Uterus (tissue), 4 donors: ENCODE results near the gene SELL. TPM values are rescaled to one million over a fixed set of nuclear protein-coding genes. Genes with fewer than 3 reads are reported as not detected.

ENCODE experiments used
- DNase-seq, 2 donors: peaks; one replicate each; pipeline ENCODE4 v3.0.0-alpha.2; 2019 to 2020
- H3K27ac ChIP-seq, 2 donors: fragments of 200-600 bp; sonication (generic); 1 replicate in 1 of 2; 2 replicates in 1 of 2; pipeline ENCODE4 v1.5.1; 2016 to 2018
- H3K27me3 ChIP-seq, 2 donors: fragments of 200-600 bp; sonication (generic); one replicate each; pipeline ENCODE4 v1.5.1; 2018 to 2019; ENCODE audit warnings: control low read depth in 1 of 2
- H3K36me3 ChIP-seq, 2 donors: fragments of 200-600 bp; sonication (generic); one replicate each; pipeline ENCODE4 v1.5.1; 2019; ENCODE audit warnings: control low read depth in 1 of 2
- H3K4me1 ChIP-seq, 2 donors: fragments of 200-600 bp; sonication (generic); one replicate each; pipeline ENCODE4 v1.5.1; 2018 to 2019; ENCODE audit warnings: control low read depth in 1 of 2
- H3K4me3 ChIP-seq, 2 donors: fragments of 200-600 bp; sonication (generic); 1 replicate in 1 of 2; 2 replicates in 1 of 2; pipeline ENCODE4 v1.5.1; 2018 to 2019; ENCODE audit warnings: mild to moderate bottlenecking in 1 of 2
- H3K9me3 ChIP-seq, 2 donors: fragments of 200-600 bp; sonication (generic); one replicate each; pipeline ENCODE4 v1.5.1; 2019; ENCODE audit warnings: control low read depth in 1 of 2
- CTCF ChIP-seq, 4 experiments: fragments of 200-600 bp in 2 of 4; fragments of 450-650 bp in 2 of 4; sonication (generic) in 2 of 4; IDR thresholded peaks; one replicate each; pipeline ENCODE4 v1.5.1; 2016 to 2019; ENCODE audit warnings: antibody characterized with exemption in 4 of 4, mild to moderate bottlenecking in 2 of 4, moderate library complexity in 1 of 4
- POLR2A ChIP-seq, 2 donors: fragments of 450-650 bp; IDR thresholded peaks; one replicate each; pipeline ENCODE4 v1.6.1; 2016; ENCODE audit warnings: antibody characterized with exemption in 2 of 2, mild to moderate bottlenecking in 1 of 2, moderate library complexity in 1 of 2
- intact Hi-C: fragments of 100-400 bp; cut with DNase I; formaldehyde crosslinking; loops from one replicate; pipeline ENCODE4 v1.15.1; 2023; ENCODE audit warnings: low total_unique reads
- total RNA-seq, 4 donors: library from RNA; depleted of rRNA in 3 of 4; stranded (reverse); fragments of >200 nt in 3 of 4; gene quantifications; one replicate each; pipeline versions ENCODE4 v1.1.0 to v1.2.4, GENCODE V29; 2014 to 2023
- donor health status: DM: yes; HTN: yes; CAD: no.

The SELL gene
- total RNA-seq, 4 donors from 2014 or later, result 0.29 to 2.6 (median 0.70) TPM; not detected in 1

- H3K4me3 ChIP-seq, result no peak overlapping the region
- no peak for DNase-seq
- TF ChIP-seq POLR2A (IDR thresholded peaks at IDR 0.05), result no peak
- TF ChIP-seq CTCF (IDR thresholded peaks at IDR 0.05), result no peak
- intact Hi-C loops, result no loop called here
- H3K27me3 ChIP-seq, result no peaks in the 10 kb centered on the region
- no peaks in the 10 kb centered on the region for H3K9me3 ChIP-seq
- H3K27ac ChIP-seq, result no peak overlapping the region
- no peaks in the 10 kb centered on the region for H3K4me1 ChIP-seq
- no peaks in the 10 kb centered on the region for H3K36me3 ChIP-seq
These were observed 13.7 kb downstream of the SELL start for GRCh38 chr1:169697755-169698154.

GRCh38 chr1:169696273-169697100 lies 14.9 kb downstream of the SELL start:
- H3K4me3 ChIP-seq, result no peak overlapping the region
- no peak for DNase-seq
- no peak overlapping the region for H3K27ac ChIP-seq
- no peaks in the 10 kb centered on the region for H3K9me3 ChIP-seq
- no peaks in the 10 kb centered on the region for H3K4me1 ChIP-seq
- intact Hi-C loops, result no loop called here
- no peaks in the 10 kb centered on the region for H3K36me3 ChIP-seq
- TF ChIP-seq POLR2A (IDR thresholded peaks at IDR 0.05) (no peak), CTCF (IDR thresholded peaks at IDR 0.05) (no peak)
- no peaks in the 10 kb centered on the region for H3K27me3 ChIP-seq

GRCh38 chr1:169694304-169695075 lies 16.9 kb downstream of the SELL start:
- no peak for DNase-seq
- intact Hi-C loops, result no loop called here
- TF ChIP-seq CTCF (IDR thresholded peaks at IDR 0.05) (no peak), POLR2A (IDR thresholded peaks at IDR 0.05) (no peak)
- no peak overlapping the region for H3K27ac ChIP-seq
- no peak overlapping the region for H3K4me3 ChIP-seq
- H3K27me3 ChIP-seq, result no peaks in the 10 kb centered on the region
- no peaks in the 10 kb centered on the region for H3K4me1 ChIP-seq
- H3K36me3 ChIP-seq, result no peaks in the 10 kb centered on the region
- no peaks in the 10 kb centered on the region for H3K9me3 ChIP-seq

GRCh38 chr1:169692756-169693460 lies 18.5 kb downstream of the SELL start:
- intact Hi-C loops, result no loop called here
- H3K36me3 ChIP-seq, result no peaks in the 10 kb centered on the region
- H3K27me3 ChIP-seq, result no peaks in the 10 kb centered on the region
- H3K4me1 ChIP-seq, result no peaks in the 10 kb centered on the region
- TF ChIP-seq CTCF (IDR thresholded peaks at IDR 0.05) (no peak), POLR2A (IDR thresholded peaks at IDR 0.05) (no peak)
- H3K4me3 ChIP-seq, result no peak overlapping the region
- H3K27ac ChIP-seq, result no peak overlapping the region
- no peaks in the 10 kb centered on the region for H3K9me3 ChIP-seq
- DNase-seq, result no peak
